ACC112 (cell line): Measurements from ENCODE around the gene CDK13.
"Not testable (repeated sequence)": the region's sequence is repeated elsewhere in the genome, so short reads cannot be mapped to it uniquely, and the experiment has no call there.

ENCODE experiments used
- H2AFZ ChIP-seq: fragments of 200-600 bp; sonication (generic); one replicate; pipeline ENCODE4 v1.6.0; 2017; ENCODE audit warnings: antibody characterized with exemption, low read length; ENCODE audit not compliant: unreplicated experiment
- H3K27ac ChIP-seq: fragments of 200-600 bp; sonication (generic); 2 replicates; pipeline ENCODE4 v1.5.1; 2014; ENCODE audit warnings: low read depth, mild to moderate bottlenecking, antibody characterized with exemption, low read length, moderate library complexity
- H3K27me3 ChIP-seq: fragments of 200-600 bp; sonication (generic); 2 replicates; pipeline ENCODE4 v1.6.1; 2014; ENCODE audit warnings: mild to moderate bottlenecking, antibody characterized with exemption, low read length, moderate library complexity, mixed read lengths; ENCODE audit not compliant: insufficient read depth
- H3K36me3 ChIP-seq: fragments of 200-600 bp; sonication (generic); 2 replicates; pipeline ENCODE4 v1.6.1; 2016; ENCODE audit warnings: mild to moderate bottlenecking, antibody characterized with exemption, low read length, moderate library complexity, mixed read lengths; ENCODE audit not compliant: insufficient read depth
- H3K4me1 ChIP-seq: fragments of 200-600 bp; sonication (generic); one replicate; pipeline ENCODE4 v1.6.1; 2016; ENCODE audit warnings: low read length, mixed read lengths; ENCODE audit not compliant: insufficient read depth, unreplicated experiment, control insufficient read depth
- H3K4me3 ChIP-seq: fragments of 200-600 bp; sonication (generic); 2 replicates; pipeline ENCODE4 v1.5.1; 2014; ENCODE audit warnings: mild to moderate bottlenecking, low read depth, low read length
- H3K79me2 ChIP-seq: fragments of 200-600 bp; sonication (generic); one replicate; pipeline ENCODE4 v1.6.0; 2016; ENCODE audit warnings: low read length; ENCODE audit not compliant: control insufficient read depth, unreplicated experiment, insufficient read depth

The CDK13 gene

DNA sequence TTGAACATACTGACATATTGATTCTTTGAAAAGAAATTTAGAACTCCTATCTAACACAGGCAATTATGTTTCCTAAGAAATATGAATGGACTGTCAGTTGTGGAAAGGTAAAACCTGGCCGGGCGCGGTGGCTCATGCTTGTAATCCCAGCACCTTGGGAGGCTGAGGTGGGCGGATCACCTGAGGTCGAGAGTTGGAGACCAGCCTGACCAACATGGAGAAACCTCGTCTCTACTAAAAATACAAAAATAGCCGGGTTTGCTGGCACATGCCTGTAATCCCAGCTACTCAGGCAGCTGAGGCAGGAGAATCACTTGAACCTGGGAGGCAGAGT, 198.2 kb downstream of the CDK13 start:
- H3K27ac ChIP-seq, H2AFZ ChIP-seq, H3K4me3 ChIP-seq, H3K79me2 ChIP-seq, H3K4me1 ChIP-seq, H3K36me3 ChIP-seq, H3K27me3 ChIP-seq: not testable (repeated sequence)

DNA sequence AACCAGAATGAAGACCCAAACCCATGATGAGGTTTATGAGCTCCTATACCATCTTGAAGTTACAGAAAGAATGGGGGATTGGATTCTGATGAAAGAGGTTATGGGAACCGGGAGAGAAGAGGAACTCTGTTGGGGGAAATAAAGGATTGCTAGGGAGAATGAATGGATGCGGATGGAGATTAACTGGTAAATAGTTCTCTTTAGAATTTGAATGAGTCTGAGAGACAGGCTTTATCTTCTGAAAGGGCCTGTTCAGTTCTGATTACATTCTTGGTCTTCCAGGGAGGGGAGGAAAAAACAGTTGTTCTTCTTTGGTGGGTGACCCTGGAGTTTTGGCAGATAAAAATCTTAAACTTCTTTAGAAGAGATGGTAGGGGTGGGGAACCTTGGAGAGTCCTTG, 198.6 kb downstream of the CDK13 start:
- H3K36me3 ChIP-seq: no peaks in the 10 kb centered on the region
- no peak overlapping the region for H3K4me3 ChIP-seq
- H2AFZ ChIP-seq: no peak overlapping the region
- H3K27ac ChIP-seq: no peak overlapping the region
- H3K4me1 ChIP-seq: no peaks in the 10 kb centered on the region
- H3K27me3 ChIP-seq: no peaks in the 10 kb centered on the region
- no peaks in the 10 kb centered on the region for H3K79me2 ChIP-seq
